GM12875 (cell line): ENCODE data around the gene MISFA.

Experiments
- H3K4me3 ChIP-seq: one replicate; pipeline ENCODE4 v1.5.1; 2011; ENCODE audit warnings: low read depth, low read length, control low read depth
- TF ChIP-seq, protein P1 (sequence below): IDR thresholded peaks from 2 replicates; pipeline ENCODE4 v1.5.1; 2011; ENCODE audit warnings: low read depth, mild to moderate bottlenecking, control low read depth, inconsistent platforms, low read length, moderate library complexity, borderline replicate concordance; ENCODE audit not compliant: insufficient read depth

Gene MISFA

DNA sequence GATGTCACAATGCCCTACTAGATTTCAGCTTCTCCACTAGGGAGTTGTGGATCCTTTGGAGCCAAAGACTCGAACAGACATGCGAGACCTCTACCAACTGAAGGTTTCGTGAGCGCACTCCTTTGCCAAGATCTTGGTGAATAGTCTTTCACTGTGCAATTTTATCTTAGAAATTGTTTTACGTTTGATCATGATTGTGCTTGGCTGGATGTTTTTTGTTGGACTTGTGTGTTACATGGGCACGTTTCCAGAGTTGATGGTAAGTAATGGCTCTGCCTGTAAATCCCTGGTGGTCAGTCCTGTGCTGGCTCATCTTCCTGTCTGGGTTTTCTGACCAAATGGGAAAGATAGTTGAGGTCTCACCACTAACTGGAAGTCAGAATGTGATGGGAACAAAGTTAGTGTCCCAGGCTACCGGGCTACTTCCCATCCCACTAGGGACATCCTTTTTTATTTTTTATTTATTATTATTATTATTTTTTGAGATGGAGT, at the start of gene MISFA:
Gene MISFA, plus strand, starts transcription at position 51 of the 492 bp plus-strand sequence. Its CDS starts 140 bp downstream, at position 191.
- no peak within 1 kb of the TSS for H3K4me3 ChIP-seq
- TF ChIP-seq, protein P1, sequence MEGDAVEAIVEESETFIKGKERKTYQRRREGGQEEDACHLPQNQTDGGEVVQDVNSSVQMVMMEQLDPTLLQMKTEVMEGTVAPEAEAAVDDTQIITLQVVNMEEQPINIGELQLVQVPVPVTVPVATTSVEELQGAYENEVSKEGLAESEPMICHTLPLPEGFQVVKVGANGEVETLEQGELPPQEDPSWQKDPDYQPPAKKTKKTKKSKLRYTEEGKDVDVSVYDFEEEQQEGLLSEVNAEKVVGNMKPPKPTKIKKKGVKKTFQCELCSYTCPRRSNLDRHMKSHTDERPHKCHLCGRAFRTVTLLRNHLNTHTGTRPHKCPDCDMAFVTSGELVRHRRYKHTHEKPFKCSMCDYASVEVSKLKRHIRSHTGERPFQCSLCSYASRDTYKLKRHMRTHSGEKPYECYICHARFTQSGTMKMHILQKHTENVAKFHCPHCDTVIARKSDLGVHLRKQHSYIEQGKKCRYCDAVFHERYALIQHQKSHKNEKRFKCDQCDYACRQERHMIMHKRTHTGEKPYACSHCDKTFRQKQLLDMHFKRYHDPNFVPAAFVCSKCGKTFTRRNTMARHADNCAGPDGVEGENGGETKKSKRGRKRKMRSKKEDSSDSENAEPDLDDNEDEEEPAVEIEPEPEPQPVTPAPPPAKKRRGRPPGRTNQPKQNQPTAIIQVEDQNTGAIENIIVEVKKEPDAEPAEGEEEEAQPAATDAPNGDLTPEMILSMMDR = no peak

DNA sequence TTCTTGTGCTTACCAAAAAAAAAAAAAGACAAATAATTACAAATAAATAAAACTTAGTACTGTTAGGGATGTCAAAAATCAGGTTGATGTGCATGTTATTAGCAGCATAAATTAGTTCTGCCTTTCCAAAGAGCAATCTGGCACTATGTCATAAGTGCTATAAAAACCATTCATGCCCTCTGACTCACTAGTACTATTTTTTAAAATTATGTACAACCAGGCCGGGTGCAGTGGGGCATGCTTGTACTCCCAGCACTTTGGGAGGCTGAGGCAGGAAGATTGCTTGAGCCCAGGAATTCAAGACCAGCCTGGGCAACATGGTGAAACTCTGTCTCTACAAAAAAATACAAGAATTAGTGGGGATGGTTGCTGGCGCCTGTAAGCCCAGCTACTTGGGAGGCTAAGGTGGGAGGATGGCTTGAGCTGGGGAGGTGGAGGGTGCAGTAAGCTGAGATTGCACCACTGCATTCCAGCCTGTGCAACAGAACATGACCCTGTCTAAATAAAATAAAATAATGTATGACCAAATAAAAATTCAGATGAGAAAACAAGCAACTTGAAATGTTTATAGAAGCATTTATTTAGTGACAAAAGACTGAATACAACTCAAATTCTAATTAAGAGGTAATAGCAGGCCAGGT, 36.4 kb upstream of the MISFA start:
- no peak overlapping the region for H3K4me3 ChIP-seq
- TF ChIP-seq, protein P1 = no peak

DNA sequence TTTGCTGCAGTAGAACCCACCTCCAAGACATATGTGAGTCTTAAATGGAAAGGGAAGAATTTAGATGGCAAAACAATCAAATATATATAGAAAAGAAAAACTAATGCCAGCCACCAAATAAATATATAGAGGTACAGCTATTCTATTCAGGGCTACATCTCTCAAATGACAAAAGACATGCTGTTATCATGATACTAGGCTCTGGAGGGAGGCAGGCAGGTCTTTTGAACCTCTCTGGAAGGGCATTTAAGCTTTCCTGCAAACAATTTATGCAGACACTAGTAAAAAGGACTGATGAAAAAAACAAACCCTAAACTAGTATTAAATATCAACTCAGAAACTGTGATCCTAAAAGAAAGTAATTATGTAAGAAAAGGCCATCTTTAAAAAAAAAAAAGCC, 35.4 kb upstream of the MISFA start:
- TF ChIP-seq, protein P1 = no peak
- H3K4me3 ChIP-seq = no peak overlapping the region

DNA sequence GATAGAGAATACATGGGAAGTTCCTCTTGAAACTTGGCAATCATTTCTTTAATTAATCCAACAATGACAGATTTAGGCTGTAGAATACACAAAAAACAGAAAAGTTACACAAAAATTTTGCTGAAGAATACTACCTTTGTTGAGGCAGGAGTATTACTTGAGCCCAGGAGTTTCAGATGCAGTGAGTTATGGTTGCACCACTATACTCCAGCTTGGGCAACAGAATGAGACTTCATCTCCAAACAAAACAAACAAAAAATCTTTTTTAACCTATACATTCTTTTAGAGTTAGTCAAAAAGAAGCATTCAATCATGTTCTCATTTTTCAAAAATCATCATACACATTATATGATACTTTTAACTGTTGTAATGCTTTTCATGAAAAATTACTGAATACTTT, 33.2 kb upstream of the MISFA start:
- TF ChIP-seq, protein P1 = no peak
- H3K4me3 ChIP-seq = no peak overlapping the region

DNA sequence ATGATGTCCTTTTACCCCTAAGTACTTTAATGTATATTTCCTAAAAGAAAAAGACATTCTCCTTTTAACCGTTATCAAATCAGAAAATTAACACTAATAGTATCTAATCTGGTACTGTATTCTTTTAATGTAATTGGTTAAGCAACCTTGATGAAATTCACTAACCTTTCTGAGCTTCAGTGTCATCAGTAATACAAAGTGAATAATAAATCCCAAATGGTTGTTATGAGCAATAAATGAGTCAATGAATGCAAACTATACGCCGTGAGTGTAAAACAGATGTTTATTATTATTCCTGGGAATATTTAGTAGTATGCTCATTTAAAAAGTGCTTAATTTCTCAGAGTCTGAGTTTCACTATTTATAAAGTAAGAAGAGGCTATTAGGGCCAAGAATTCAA, 32.5 kb upstream of the MISFA start:
- TF ChIP-seq, protein P1 = no peak
- H3K4me3 ChIP-seq = no peak overlapping the region

DNA sequence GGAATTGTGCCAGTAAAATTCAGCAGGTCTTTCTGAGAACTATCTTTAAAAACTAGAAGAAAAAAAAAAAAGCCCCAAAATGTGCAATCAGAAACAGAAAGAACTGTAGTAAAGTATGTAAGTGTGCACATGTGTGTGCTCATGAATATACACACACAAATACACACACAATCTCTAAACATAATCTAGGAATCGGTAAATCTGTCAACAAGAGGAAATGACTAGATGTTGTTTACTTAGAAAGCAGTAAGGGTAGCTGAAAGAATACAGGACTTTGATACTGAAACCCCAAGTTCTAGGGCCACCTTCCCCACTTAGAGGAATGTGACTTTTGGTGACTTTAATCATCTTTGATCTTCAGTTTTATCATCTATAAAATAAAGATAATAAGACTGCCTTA, 24.2 kb upstream of the MISFA start:
- TF ChIP-seq, protein P1 = no peak
- no peak overlapping the region for H3K4me3 ChIP-seq

DNA sequence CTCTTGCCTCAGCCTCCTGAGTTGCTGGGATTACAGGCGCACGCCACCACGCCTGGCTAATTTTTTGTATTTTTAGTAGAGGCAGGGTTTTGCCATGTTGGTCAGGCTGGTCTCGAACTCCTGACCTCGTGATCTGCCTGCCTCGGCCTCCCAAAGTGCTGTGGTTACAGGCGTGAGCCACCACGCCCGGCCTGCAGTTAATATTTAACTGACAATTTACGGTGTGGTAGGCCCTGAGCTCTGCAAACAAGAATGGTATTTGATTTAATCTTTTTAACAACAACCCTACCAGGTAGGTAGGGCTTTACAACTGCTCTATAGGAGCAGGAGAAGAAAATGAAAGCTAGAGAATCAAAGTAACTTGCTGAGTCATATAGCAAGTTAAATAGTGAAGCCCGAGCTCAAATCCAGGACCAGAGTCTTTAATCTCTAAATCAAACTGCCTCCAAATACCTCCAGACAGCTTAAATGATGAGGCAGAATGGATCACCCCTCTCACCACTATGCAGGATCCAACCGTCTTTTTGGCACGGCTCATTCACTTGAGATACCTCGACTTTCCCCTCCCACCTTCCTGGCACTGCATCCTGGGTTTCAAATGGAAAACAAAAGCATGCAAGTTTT, 20.5 kb upstream of the MISFA start:
- H3K4me3 ChIP-seq = no peak overlapping the region
- TF ChIP-seq, protein P1 = no peak
